ENCODE data around the gene PARD3B. TPM values are rescaled to one million over a fixed set of nuclear protein-coding genes. Genes with fewer than 3 reads are reported as not detected.

PARD3B gene
- total and polyA plus RNA-seq, 2 of the 4 experiments (the other 2 are of a cell fraction) = 3.3 to 15.6 TPM

DNA sequence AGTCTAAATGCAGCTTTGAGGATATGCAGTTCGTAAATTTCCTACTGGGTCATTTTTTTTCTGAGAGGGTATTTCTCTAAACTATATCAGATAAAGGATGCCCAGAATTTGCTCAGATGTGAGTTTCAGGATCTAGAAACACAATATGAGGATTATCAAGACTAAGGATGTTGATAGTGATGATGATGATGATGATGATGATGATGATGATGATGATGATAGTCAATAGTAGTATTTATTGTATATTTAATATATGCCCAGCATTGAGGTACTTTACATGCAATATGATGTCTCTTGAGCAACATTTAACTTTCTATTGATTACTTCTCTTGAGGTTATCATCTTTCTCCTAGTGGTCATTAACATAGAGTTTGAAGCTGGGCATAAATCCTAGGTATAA, 914.9 kb downstream of the PARD3B start:
- no peak for DNase-seq
- H3K18ac ChIP-seq (ENCODE audit: low read depth, low read length) = no peak overlapping the region
- H3K4me3 ChIP-seq (ENCODE audit: insufficient read depth, low read depth, low read length) = no peak overlapping the region
- H3K79me1 ChIP-seq (ENCODE audit: low read depth in 1 of 2, low read length in 2 of 2) = no peaks in the 10 kb centered on the region
- H3K56ac ChIP-seq (ENCODE audit: extremely low read depth, insufficient read depth, low read length) = no peak overlapping the region
- no peak overlapping the region for H3K4me2 ChIP-seq (ENCODE audit: low read depth, low read length)
- intact Hi-C loops (cut with micrococcal nuclease) (no loop called here), dilution Hi-C loops (cut with HindIII; ENCODE audit: low sequenced_read_pairs, unreplicated experiment) (no loop called here), in situ Hi-C loops (cut with MboI; ENCODE audit: low sequenced_read_pairs) (no loop called here)
- H2BK120ac ChIP-seq (ENCODE audit: low read depth, low read length) = no peak overlapping the region
- no peak overlapping the region for H2AK9ac ChIP-seq (replicated peaks; ENCODE audit: low read depth, low read length, poor library complexity)
- H4K8ac ChIP-seq (ENCODE audit: low read depth in 2 of 2, low read length in 2 of 2) = no peak overlapping the region
- ATAC-seq (ENCODE audit: low read depth) = no peak
- no peaks in the 10 kb centered on the region for H4K20me1 ChIP-seq (ENCODE audit: insufficient read depth, low read length)
- H3K4ac ChIP-seq (ENCODE audit: low read depth, low read length) = no peak overlapping the region
- no peak overlapping the region for H3K14ac ChIP-seq (replicated peaks; ENCODE audit: low read depth, low read length)
- no peak overlapping the region for H2BK15ac ChIP-seq (ENCODE audit: low read depth, low read length)
- no peak for TF ChIP-seq MAZ (IDR thresholded peaks at IDR 0.05; ENCODE audit: borderline replicate concordance, low read depth, low read length)
- no peak for TF ChIP-seq RCOR1 (IDR thresholded peaks at IDR 0.05; ENCODE audit: insufficient replicate concordance, low read length)
- TF ChIP-seq CEBPB (IDR thresholded peaks at IDR 0.05; ENCODE audit: low read depth, low read length) = no peak
- no peak for TF ChIP-seq BHLHE40 (IDR thresholded peaks at IDR 0.05; ENCODE audit: low read depth, low read length)
- TF ChIP-seq FOS (IDR thresholded peaks at IDR 0.05; ENCODE audit: low read depth, low read length) = no peak
- TF ChIP-seq RFX5 (IDR thresholded peaks at IDR 0.05; ENCODE audit: low read depth, low read length) = no peak
- no peak for TF ChIP-seq MAFK (IDR thresholded peaks at IDR 0.05; ENCODE audit: low read depth, low read length)
- TF ChIP-seq CHD1 (IDR thresholded peaks at IDR 0.05; ENCODE audit: low read depth, low read length) = no peak
- TF ChIP-seq, protein P1, sequence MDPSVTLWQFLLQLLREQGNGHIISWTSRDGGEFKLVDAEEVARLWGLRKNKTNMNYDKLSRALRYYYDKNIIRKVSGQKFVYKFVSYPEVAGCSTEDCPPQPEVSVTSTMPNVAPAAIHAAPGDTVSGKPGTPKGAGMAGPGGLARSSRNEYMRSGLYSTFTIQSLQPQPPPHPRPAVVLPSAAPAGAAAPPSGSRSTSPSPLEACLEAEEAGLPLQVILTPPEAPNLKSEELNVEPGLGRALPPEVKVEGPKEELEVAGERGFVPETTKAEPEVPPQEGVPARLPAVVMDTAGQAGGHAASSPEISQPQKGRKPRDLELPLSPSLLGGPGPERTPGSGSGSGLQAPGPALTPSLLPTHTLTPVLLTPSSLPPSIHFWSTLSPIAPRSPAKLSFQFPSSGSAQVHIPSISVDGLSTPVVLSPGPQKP (IDR thresholded peaks at IDR 0.05; ENCODE audit: borderline replicate concordance, low read depth, low read length) = no peak
- no peak for TF ChIP-seq SMC3 (IDR thresholded peaks at IDR 0.05; ENCODE audit: low read depth, low read length)
- no peak for TF ChIP-seq POLR2A (IDR thresholded peaks at IDR 0.05; ENCODE audit: low read depth, low read length)
- no peak for TF ChIP-seq NFE2L2 (IDR thresholded peaks at IDR 0.05; ENCODE audit: low read depth, low read length)
- TF ChIP-seq, protein P2, sequence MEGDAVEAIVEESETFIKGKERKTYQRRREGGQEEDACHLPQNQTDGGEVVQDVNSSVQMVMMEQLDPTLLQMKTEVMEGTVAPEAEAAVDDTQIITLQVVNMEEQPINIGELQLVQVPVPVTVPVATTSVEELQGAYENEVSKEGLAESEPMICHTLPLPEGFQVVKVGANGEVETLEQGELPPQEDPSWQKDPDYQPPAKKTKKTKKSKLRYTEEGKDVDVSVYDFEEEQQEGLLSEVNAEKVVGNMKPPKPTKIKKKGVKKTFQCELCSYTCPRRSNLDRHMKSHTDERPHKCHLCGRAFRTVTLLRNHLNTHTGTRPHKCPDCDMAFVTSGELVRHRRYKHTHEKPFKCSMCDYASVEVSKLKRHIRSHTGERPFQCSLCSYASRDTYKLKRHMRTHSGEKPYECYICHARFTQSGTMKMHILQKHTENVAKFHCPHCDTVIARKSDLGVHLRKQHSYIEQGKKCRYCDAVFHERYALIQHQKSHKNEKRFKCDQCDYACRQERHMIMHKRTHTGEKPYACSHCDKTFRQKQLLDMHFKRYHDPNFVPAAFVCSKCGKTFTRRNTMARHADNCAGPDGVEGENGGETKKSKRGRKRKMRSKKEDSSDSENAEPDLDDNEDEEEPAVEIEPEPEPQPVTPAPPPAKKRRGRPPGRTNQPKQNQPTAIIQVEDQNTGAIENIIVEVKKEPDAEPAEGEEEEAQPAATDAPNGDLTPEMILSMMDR (conservative IDR thresholded peaks at IDR 0.05; ENCODE audit: low read depth, low read length) = no peak
- TF ChIP-seq, protein P3, sequence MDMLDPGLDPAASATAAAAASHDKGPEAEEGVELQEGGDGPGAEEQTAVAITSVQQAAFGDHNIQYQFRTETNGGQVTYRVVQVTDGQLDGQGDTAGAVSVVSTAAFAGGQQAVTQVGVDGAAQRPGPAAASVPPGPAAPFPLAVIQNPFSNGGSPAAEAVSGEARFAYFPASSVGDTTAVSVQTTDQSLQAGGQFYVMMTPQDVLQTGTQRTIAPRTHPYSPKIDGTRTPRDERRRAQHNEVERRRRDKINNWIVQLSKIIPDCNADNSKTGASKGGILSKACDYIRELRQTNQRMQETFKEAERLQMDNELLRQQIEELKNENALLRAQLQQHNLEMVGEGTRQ (IDR thresholded peaks at IDR 0.05; ENCODE audit: low read depth, low read length) = no peak
- no peak for TF ChIP-seq RAD21 (IDR thresholded peaks at IDR 0.05; ENCODE audit: low read length)
- no peak for TF ChIP-seq MXI1 (IDR thresholded peaks at IDR 0.05; ENCODE audit: borderline replicate concordance, low read depth, low read length)
- ChIA-PET POLR2A (ENCODE audit: unreplicated experiment) (no interaction called here), CTCF (no interaction called here)
- H3K27me3 ChIP-seq (ENCODE audit: control insufficient read depth, insufficient read depth, low read length) = no peaks in the 10 kb centered on the region
- H3K23ac ChIP-seq (ENCODE audit: low read depth, low read length) = no peak overlapping the region
- no peak overlapping the region for H2AK5ac ChIP-seq (ENCODE audit: low read depth, low read length)
- no peak overlapping the region for H2BK20ac ChIP-seq (ENCODE audit: low read depth, low read length)
- H3K27ac ChIP-seq (ENCODE audit: insufficient read depth, low read length) = no peak overlapping the region
- H2BK5ac ChIP-seq (ENCODE audit: low read depth, low read length, poor library complexity, severe bottlenecking) = no peak overlapping the region
- H3K9me1 ChIP-seq (ENCODE audit: insufficient read depth, low read length) = peaks cover 3% of the 10 kb centered on the region; the same call in 1 of the 2 replicates
- no peaks in the 10 kb centered on the region for H3K9me3 ChIP-seq (ENCODE audit: control insufficient read depth, insufficient read depth, low read length)
- no peak overlapping the region for H4K91ac ChIP-seq (ENCODE audit: insufficient read depth, low read depth, low read length)
- no peak overlapping the region for H2AFZ ChIP-seq (replicated peaks; ENCODE audit: low read length, poor library complexity)
- BruUV-seq (replicated peaks) = no TSS peak
- H4K5ac ChIP-seq (ENCODE audit: low read depth, low read length) = no peak overlapping the region
- no peak overlapping the region for H3K9ac ChIP-seq (ENCODE audit: low read depth, low read length)
- H3K4me1 ChIP-seq (ENCODE audit: control insufficient read depth, insufficient read depth, low read length) = no peaks in the 10 kb centered on the region
- WGBS, 2 experiments (ENCODE audit: extremely low coverage in 2 of 2, insufficient read length in 1 of 2) = no CpG with 5 or more reads among the region's 1 CpG
- no peaks in the 10 kb centered on the region for H3K36me3 ChIP-seq (ENCODE audit: control insufficient read depth, insufficient read depth, low read length)
